ENCODE data around the gene SLC25A24.

The SLC25A24 gene

GRCh38 chr1:108106775-108107174, 93.4 kb downstream of the SLC25A24 start:
- no peak for DNase-seq

- DNase-seq, result no peak
Measured at GRCh38 chr1:108100148-108100547, 100.0 kb downstream of the SLC25A24 start.

- no peak for DNase-seq
Measured at GRCh38 chr1:108097018-108097417, 103.1 kb downstream of the SLC25A24 start.

GRCh38 chr1:108096089-108096488, 104.1 kb downstream of the SLC25A24 start:
- no peak for DNase-seq

GRCh38 chr1:108089477-108089876, 110.7 kb downstream of the SLC25A24 start:
- no peak for DNase-seq

DNA sequence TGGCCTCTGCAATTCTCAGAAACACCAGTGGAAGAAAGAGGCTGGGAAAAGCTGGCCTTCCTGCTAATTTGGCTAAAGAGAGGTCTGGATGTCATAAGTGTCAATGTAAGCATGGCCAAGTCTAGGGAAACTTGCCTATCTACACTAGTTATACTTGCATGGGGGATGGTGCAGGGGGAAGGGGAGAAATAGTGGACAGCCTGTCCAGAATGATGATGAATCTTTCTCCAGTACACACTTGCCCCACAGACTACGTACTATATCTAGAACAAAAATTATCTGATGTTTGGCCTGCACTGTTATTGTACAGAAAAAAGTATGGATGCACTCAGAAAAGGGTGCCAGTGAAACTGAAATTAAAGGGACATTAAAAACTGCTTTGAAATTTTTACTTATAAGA, 114.5 kb downstream of the SLC25A24 start:
- no peak for DNase-seq

DNA sequence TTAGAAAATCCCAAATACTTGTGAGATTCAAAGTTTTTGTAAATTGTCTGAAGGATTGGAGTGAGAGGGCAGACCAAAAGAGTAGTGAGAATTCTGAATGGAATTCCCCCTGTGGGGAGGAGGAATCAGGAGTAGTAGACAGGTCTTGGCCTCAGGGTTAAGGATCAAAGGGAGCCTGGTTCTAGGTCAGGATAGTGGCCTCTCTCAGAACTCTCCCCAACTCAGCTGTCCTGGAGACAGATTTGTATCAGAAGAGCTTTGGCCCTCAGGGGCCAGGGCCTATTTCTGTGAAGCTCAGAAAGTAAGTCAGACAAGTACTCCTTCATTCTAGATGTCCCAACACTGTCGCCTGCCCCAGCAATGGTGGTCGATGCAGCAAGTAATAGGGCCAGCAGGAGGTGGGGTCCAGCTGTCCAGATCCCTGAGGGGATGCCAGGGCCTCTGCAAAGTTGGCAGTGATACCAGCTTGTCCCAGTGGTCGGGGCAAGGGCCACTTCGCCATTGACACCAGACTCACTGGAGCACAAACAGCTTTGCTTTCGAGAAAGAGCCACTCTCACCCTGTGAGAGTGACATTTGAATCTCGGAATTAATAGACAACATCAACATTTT, 115.2 kb downstream of the SLC25A24 start:
- DNase-seq, result no peak

All from hypothalamus (tissue), 51 donors.